D721Med (cell line): ENCODE measurements around the gene ZNF398.
"Not testable (repeated sequence)": the region's sequence is repeated elsewhere in the genome, so short reads cannot be mapped to it uniquely, and the experiment has no call there.

Source experiments
- DNase-seq: peaks from one replicate; pipeline ENCODE4 v3.0.0; 2011; ENCODE audit warnings: low spot score; ENCODE audit not compliant: insufficient read length
- FAIRE-seq: peaks from 2 replicates; lab custom pipeline; 2011; peaks lifted over from hg19 to GRCh38; lab: Jason Lieb, UNC
- CTCF ChIP-seq: IDR thresholded peaks from 2 replicates; pipeline ENCODE4 v1.5.1; 2012; ENCODE audit warnings: mild to moderate bottlenecking, control low read depth; ENCODE audit not compliant: insufficient read depth; ENCODE audit errors: missing control alignments

The ZNF398 gene

DNA sequence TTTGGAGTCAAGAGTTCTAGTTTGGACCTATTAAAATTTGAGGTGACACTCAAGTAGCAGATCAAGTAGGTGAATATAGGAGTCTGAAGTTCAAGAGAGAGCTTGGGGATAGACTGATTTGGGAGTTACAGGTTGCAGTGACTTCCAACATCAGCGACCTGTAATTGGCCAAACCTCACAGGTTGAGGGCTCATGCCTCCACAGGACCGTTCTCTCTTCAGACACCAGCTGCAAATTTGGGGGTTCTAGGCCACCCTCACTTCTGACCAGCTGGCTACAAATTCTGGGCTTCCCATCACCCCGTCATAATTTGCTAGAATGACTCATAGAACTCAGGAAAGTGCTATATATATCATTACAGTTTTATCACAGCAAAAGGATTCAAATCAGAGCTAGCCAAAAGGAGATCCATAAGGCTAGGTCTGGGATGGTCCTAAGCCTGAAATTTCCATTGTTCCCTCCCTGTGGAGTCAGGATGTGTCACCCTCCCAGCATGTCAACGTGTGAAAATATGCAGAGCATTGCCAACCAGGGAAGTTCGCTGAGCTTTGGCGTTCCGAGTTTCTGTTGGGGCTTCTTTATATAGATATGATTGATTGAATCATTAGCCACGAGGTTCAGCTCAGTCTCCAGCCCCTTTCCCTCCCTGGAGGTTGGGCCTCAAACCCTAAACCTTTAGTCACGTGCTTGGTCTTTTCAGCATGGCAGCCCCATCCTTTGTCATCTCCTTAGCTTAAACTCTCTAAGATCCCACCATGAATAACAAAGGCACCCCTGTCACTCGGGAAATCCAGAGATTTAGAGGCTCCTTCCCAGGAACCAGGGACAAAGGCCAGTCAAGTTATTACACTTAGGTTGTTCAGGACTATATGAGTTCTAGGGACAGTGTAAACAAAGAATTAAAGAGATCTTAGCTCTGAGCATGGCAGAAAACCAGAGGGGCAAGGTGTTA, 71.5 kb downstream of the ZNF398 start:
- no peak for FAIRE-seq

DNA sequence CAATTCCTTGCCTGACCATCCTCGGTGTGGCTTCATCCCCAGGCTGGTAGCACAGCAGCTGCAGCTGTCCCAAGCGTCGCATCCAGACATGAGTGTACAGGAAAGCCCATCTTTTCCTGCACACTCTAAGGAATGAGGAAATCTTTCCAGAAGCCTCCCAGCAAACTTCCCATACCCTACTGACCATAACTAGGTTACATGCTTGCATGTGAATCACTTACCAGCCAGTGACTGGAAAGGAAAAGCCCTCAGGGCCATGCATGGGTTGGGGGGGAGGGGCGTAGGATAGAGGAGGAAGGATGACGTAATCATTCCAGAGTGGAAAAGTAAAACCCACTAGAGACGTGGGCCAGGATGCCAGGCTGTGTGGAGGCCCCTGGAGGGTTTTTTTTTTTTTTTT, 73.3 kb downstream of the ZNF398 start:
- FAIRE-seq (no peak), DNase-seq (no peak)
- TF ChIP-seq CTCF: no peak

More for the DNA sequence above, 71.5 kb downstream of the ZNF398 start:
- no peak for DNase-seq
- TF ChIP-seq CTCF: no peak

GRCh38 chr7:149223176-149223575, 75.9 kb downstream of the ZNF398 start:
- FAIRE-seq (no peak), DNase-seq (no peak)
- TF ChIP-seq CTCF: no peak

DNA sequence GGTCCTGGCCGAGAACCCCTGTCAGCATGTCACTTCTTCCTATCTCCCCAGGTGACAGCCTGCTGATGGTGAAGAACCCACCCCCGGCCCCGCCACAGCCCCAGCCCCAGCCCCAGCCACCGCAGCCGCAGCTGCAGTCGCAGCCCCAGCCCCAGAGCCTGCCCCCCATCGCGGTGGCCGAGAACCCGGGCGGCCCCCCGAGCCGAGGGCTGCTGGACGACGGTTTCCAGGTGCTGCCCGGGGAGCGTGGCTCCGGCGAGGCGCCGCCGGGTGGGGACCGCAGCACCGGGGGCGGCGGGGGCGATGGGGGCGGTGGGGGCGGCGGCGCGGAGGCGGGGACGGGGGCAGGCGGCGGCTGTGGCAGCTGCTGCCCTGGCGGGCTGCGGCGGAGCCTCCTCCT, 76.5 kb downstream of the ZNF398 start:
- FAIRE-seq: no peak
- no peak for DNase-seq
- no peak for TF ChIP-seq CTCF

- no peak for TF ChIP-seq CTCF
- FAIRE-seq (no peak), DNase-seq (no peak)
Measured at GRCh38 chr7:149224352-149224751, 77.1 kb downstream of the ZNF398 start.

GRCh38 chr7:149225106-149225505, 77.9 kb downstream of the ZNF398 start:
- no peak for TF ChIP-seq CTCF
- FAIRE-seq (no peak), DNase-seq (no peak)

DNA sequence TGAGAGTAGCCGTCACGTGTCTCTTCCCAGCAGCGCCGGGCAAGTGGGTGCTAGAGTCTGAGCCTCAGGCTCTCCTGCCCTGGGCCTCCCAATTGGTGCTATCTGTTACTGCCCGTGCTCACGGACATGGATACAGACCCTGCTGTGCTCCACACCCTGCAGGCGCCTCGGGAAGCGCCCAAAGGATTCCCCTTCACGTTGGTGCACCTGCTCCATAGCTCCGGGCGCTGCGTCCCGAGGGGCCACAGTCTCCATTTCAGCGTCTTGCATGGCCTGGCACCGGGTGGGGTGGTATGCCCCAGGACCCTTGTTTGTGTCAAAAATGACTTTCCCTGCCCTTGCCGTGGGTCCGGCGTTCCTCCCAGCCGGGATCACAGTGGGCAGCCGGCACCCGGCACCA, 78.4 kb downstream of the ZNF398 start:
- no peak for FAIRE-seq
- TF ChIP-seq CTCF: no peak

GRCh38 chr7:149226366-149226765, 79.1 kb downstream of the ZNF398 start:
- DNase-seq, FAIRE-seq: not testable (repeated sequence)

More for the DNA sequence above, 78.4 kb downstream of the ZNF398 start:
- DNase-seq: no peak
